Mesendoderm (in vitro differentiated cells): Measurements from ENCODE around the gene YPEL5.

ENCODE experiments used
- DNase-seq: peaks from one replicate; pipeline ENCODE4 v3.0.0; 2013
- H2AK5ac ChIP-seq: 2 replicates; pipeline ENCODE4 v1.6.1; 2013; ENCODE audit warnings: low read length, inconsistent platforms
- H2BK120ac ChIP-seq: 2 replicates; pipeline ENCODE4 v1.6.1; 2013; ENCODE audit warnings: low read depth, mild to moderate bottlenecking, low read length, moderate library complexity, mixed read lengths
- H2BK15ac ChIP-seq: replicated peaks from 2 replicates; pipeline ENCODE4 v1.6.1; 2013; ENCODE audit warnings: low read depth, mild to moderate bottlenecking, moderate library complexity
- H2BK5ac ChIP-seq: 2 replicates; pipeline ENCODE4 v1.6.1; 2013; ENCODE audit warnings: low read length, inconsistent platforms
- H3K18ac ChIP-seq: 2 replicates; pipeline ENCODE4 v1.6.1; 2013; ENCODE audit warnings: mild to moderate bottlenecking, low read length, mixed read lengths
- H3K23ac ChIP-seq: one replicate; pipeline ENCODE4 v1.6.1; 2013; ENCODE audit warnings: low read length
- H3K27ac ChIP-seq: 2 replicates; pipeline ENCODE4 v1.5.1; 2013; ENCODE audit warnings: low read depth, mild to moderate bottlenecking, inconsistent platforms, low read length, moderate library complexity
- H3K27me3 ChIP-seq: 2 replicates; pipeline ENCODE4 v1.6.1; 2013; ENCODE audit warnings: low read length, control low read depth, mild to moderate bottlenecking, inconsistent platforms; ENCODE audit not compliant: insufficient read depth, poor library complexity
- H3K36me3 ChIP-seq: 2 replicates; pipeline ENCODE4 v1.6.1; 2013; ENCODE audit warnings: low read length, inconsistent platforms; ENCODE audit not compliant: control insufficient read depth, insufficient read depth
- H3K4ac ChIP-seq: one replicate; pipeline ENCODE4 v1.6.1; 2013; ENCODE audit warnings: low read depth, mild to moderate bottlenecking, low read length, moderate library complexity
- H3K4me1 ChIP-seq: 2 replicates; pipeline ENCODE4 v1.6.1; 2013; ENCODE audit warnings: low read depth, low read length, inconsistent platforms; ENCODE audit not compliant: control insufficient read depth
- H3K4me2 ChIP-seq: 2 replicates; pipeline ENCODE4 v1.6.1; 2013; ENCODE audit warnings: low read length
- H3K4me3 ChIP-seq: 2 replicates; pipeline ENCODE4 v1.5.1; 2013; ENCODE audit warnings: mild to moderate bottlenecking, low read length
- H3K56ac ChIP-seq: one replicate; pipeline ENCODE4 v1.6.1; 2013; ENCODE audit warnings: low read length
- H3K79me1 ChIP-seq: 2 replicates; pipeline ENCODE4 v1.6.1; 2013; ENCODE audit warnings: low read length, inconsistent platforms
- H3K79me2 ChIP-seq: 2 replicates; pipeline ENCODE4 v1.6.1; 2013; ENCODE audit warnings: mild to moderate bottlenecking, low read length; ENCODE audit not compliant: control insufficient read depth, insufficient read depth
- H3K9ac ChIP-seq: 2 replicates; pipeline ENCODE4 v1.6.1; 2013; ENCODE audit warnings: low read length, inconsistent platforms
- H4K5ac ChIP-seq: one replicate; pipeline ENCODE4 v1.6.1; 2013; ENCODE audit warnings: low read length
- H4K8ac ChIP-seq: one replicate; pipeline ENCODE4 v1.6.1; 2013; ENCODE audit warnings: low read depth, mild to moderate bottlenecking, control low read depth, low read length, moderate library complexity
- WGBS: extraction: QIAGEN DNeasy Blood & Tissue Kit; methylation state at CpG from one replicate; pipeline ENCODE4 v1.1.7; 2013; ENCODE audit warnings: low lambda C conversion rate, missing lambda C conversion rate; ENCODE audit not compliant: insufficient coverage; ENCODE audit errors: extremely low coverage; 5-methylcytosine and 5-hydroxymethylcytosine counted together

YPEL5 gene

DNA sequence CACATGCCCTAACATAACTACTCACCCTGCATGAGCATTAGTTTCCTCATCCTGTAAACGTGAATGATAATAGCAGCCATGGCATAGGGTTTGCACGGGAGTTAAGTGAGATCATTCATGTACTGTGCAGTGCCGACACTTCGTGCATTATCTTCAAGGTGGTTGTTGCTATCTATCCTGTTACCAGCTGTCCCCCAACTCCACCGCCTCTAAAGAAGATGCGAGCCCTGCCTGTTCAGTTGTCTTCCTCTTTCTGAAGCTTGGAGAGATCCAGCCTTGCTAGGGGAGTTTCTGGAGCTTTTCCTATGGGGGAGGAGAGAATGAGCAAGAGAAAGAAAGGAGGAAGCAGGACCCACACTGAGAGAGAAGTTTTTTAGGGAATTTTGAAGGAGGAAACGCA lies 34.4 kb downstream of the YPEL5 start:
- no peak overlapping the region for H4K8ac ChIP-seq
- H3K27me3 ChIP-seq: no peaks in the 10 kb centered on the region
- H3K23ac ChIP-seq: no peak overlapping the region
- H3K79me1 ChIP-seq: no peaks in the 10 kb centered on the region
- no peak overlapping the region for H3K4me2 ChIP-seq
- no peak overlapping the region for H2BK5ac ChIP-seq
- no peak for DNase-seq
- H3K36me3 ChIP-seq: no peaks in the 10 kb centered on the region
- no peaks in the 10 kb centered on the region for H3K4me1 ChIP-seq
- H2BK15ac ChIP-seq: no peak overlapping the region
- H2BK120ac ChIP-seq: no peak overlapping the region
- no peak overlapping the region for H2AK5ac ChIP-seq
- H3K4ac ChIP-seq: no peak overlapping the region
- H3K9ac ChIP-seq: no peak overlapping the region
- H4K5ac ChIP-seq: no peak overlapping the region
- no peak overlapping the region for H3K18ac ChIP-seq
- no peak overlapping the region for H3K4me3 ChIP-seq
- H3K79me2 ChIP-seq: no peaks in the 10 kb centered on the region
- H3K56ac ChIP-seq: no peak overlapping the region
- H3K27ac ChIP-seq: no peak overlapping the region
- WGBS: no CpG with 5 or more reads among the region's 7 CpGs

DNA sequence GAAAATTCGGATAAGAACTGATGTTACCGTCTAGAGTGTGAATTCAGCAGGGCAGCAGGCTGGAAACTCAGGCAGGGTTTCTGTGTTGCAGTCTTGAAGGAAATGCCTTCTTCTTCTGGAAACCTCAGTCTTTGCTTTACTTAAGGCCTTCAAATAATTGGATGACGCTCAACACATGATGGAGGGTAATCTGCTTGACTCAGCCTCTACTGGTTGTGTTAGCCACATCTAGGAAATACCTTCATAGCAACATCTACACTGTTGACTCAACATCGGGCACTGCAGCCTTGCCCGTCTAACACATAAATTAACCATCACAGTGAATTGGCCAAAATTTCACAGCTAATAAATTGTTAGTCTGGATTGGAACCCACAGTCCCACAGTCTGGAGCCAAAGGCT lies 37.2 kb downstream of the YPEL5 start:
- Histone ChIP-seq H2BK15ac (no peak overlapping the region), H3K4me3 (no peak overlapping the region), H3K79me1 (no peaks in the 10 kb centered on the region), H3K56ac (no peak overlapping the region), H3K79me2 (no peaks in the 10 kb centered on the region), H3K4me2 (no peak overlapping the region), H2BK5ac (no peak overlapping the region), H3K9ac (no peak overlapping the region), H3K4me1 (no peaks in the 10 kb centered on the region), H3K27me3 (no peaks in the 10 kb centered on the region), H4K8ac (no peak overlapping the region), H2AK5ac (no peak overlapping the region), H3K18ac (no peak overlapping the region), H2BK120ac (no peak overlapping the region), H3K27ac (no peak overlapping the region), H3K23ac (no peak overlapping the region), H3K4ac (no peak overlapping the region), H4K5ac (no peak overlapping the region), H3K36me3 (no peaks in the 10 kb centered on the region)
- no peak for DNase-seq
- WGBS: no CpG with 5 or more reads among the region's 5 CpGs

DNA sequence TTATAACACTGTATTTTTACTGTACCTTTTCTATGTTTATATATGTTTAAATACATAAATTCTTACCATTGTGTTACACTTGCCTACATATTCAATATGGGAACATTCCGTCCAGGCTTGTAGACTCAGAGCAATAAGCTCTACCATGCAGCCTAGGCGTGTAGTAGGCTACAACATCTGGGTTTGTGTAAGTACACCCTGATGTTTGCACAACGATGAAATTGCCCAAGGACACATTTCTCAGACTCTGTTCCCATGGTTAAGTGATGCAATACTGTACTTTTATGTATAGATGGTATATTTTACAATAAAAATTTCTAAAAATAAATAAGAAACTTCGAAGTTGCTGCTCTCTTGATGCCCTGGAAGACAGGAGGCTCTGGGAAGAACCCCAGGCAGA lies 38.4 kb downstream of the YPEL5 start:
- Histone ChIP-seq H4K8ac (no peak overlapping the region), H3K36me3 (no peaks in the 10 kb centered on the region), H3K4me1 (no peaks in the 10 kb centered on the region), H3K79me1 (no peaks in the 10 kb centered on the region), H3K27ac (no peak overlapping the region), H2AK5ac (no peak overlapping the region), H3K23ac (no peak overlapping the region), H3K9ac (no peak overlapping the region), H3K18ac (no peak overlapping the region), H3K79me2 (no peaks in the 10 kb centered on the region), H2BK5ac (no peak overlapping the region), H3K4ac (no peak overlapping the region), H3K27me3 (no peaks in the 10 kb centered on the region), H3K56ac (no peak overlapping the region), H2BK120ac (no peak overlapping the region), H3K4me2 (no peak overlapping the region), H4K5ac (no peak overlapping the region), H2BK15ac (no peak overlapping the region), H3K4me3 (no peak overlapping the region)
- no peak for DNase-seq
- WGBS: no CpG with 5 or more reads among the region's 4 CpGs

DNA sequence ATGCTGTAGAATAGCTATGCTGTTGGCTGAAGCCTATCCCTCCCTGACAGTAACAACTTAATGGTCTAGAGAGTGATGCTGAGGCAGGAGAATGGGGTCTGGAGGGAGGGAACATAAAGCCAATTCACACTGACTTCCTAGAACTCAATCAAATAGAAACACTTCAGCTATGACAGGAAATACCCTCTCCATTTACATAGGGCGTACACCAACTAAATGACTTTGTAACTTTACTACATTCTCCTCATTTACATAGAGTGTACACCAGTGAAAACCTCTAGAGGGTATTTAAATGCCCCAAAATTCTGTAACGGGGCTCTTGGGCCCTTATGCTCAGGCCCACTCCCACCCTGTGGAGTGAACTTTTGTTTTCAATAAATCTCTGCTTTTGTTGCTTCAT lies 41.5 kb downstream of the YPEL5 start:
- Histone ChIP-seq H4K5ac (no peak overlapping the region), H2BK120ac (no peak overlapping the region)

DNA sequence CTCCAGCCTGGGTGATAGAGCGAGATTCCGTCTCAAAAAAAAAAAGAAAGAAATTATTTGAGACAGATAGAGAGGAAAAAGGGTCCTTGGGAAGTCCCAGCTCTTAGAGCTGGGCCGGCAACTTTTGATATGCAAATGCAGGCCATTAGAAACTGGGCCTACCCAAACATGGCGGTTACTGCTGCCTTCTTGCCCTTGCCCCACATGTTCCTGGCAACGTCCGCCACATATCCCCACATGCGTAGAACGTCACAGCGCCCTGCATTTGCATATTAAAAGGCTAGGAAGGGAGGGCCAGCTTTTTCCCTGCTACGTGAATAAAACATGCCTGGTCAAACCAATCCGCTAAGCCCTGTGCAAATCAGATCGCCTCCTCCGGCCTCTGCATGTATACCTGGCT lies 43.8 kb downstream of the YPEL5 start:
- Histone ChIP-seq H4K5ac (no peak overlapping the region), H3K79me2 (no peaks in the 10 kb centered on the region), H4K8ac (no peak overlapping the region), H2BK5ac (no peak overlapping the region), H2BK120ac (no peak overlapping the region), H3K36me3 (no peaks in the 10 kb centered on the region), H3K9ac (no peak overlapping the region), H2AK5ac (no peak overlapping the region), H3K4ac (no peak overlapping the region), H3K27ac (no peak overlapping the region), H3K27me3 (no peaks in the 10 kb centered on the region), H3K4me1 (peaks cover 15% of the 10 kb centered on the region), H3K4me3 (no peak overlapping the region), H2BK15ac (no peak overlapping the region), H3K23ac (no peak overlapping the region), H3K56ac (no peak overlapping the region), H3K18ac (no peak overlapping the region), H3K4me2 (no peak overlapping the region), H3K79me1 (no peaks in the 10 kb centered on the region)
- no peak for DNase-seq
- no CpG with 5 or more reads among the region's 13 CpGs for WGBS

More for the DNA sequence above, 41.5 kb downstream of the YPEL5 start:
- Histone ChIP-seq H3K23ac (no peak overlapping the region), H3K4ac (no peak overlapping the region), H3K18ac (no peak overlapping the region), H3K27ac (no peak overlapping the region), H3K27me3 (no peaks in the 10 kb centered on the region), H3K79me2 (no peaks in the 10 kb centered on the region), H2BK5ac (no peak overlapping the region), H2AK5ac (no peak overlapping the region), H3K4me2 (no peak overlapping the region), H3K4me1 (peaks cover 10% of the 10 kb centered on the region), H3K9ac (no peak overlapping the region), H3K4me3 (no peak overlapping the region), H4K8ac (no peak overlapping the region), H2BK15ac (no peak overlapping the region), H3K36me3 (no peaks in the 10 kb centered on the region), H3K79me1 (no peaks in the 10 kb centered on the region), H3K56ac (no peak overlapping the region)
- WGBS: no CpG with 5 or more reads among the region's 2 CpGs
- no peak for DNase-seq

DNA sequence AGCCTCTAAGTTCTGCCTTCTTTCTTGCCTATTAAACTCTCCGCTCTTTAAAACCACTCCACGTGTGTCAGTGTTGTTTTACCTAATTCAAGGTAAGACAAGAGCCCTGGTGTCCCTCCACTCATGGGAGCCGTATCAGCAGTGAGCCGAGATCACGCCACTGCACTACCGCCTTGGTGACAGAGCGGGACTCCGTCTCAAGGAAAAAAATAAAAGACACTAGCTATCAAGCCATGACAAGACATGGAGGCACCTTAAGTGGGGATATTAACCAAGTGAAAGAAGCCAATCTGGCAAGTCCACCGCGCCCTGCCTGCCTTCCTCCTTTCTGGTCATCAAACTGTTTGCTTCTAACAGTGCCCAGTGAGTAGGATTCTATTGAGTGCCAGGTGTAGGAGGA lies 44.3 kb downstream of the YPEL5 start:
- Histone ChIP-seq H3K79me1 (no peaks in the 10 kb centered on the region), H3K18ac (no peak overlapping the region), H3K4ac (no peak overlapping the region), H3K4me1 (peaks cover 15% of the 10 kb centered on the region), H3K36me3 (no peaks in the 10 kb centered on the region), H3K9ac (no peak overlapping the region), H2AK5ac (no peak overlapping the region), H2BK5ac (no peak overlapping the region), H3K27me3 (no peaks in the 10 kb centered on the region), H3K4me3 (no peak overlapping the region), H3K4me2 (no peak overlapping the region), H3K56ac (no peak overlapping the region), H3K23ac (no peak overlapping the region), H4K5ac (no peak overlapping the region), H3K27ac (no peak overlapping the region), H3K79me2 (no peaks in the 10 kb centered on the region), H2BK120ac (no peak overlapping the region), H4K8ac (no peak overlapping the region), H2BK15ac (no peak overlapping the region)
- WGBS: no CpG with 5 or more reads among the region's 10 CpGs
- DNase-seq: no peak
